GM19193 (cell line): ENCODE data around the gene PAX5.

Source experiments
- POLR2A ChIP-seq: IDR thresholded peaks from 4 replicates; pipeline ENCODE4 v1.6.1; 2011; ENCODE audit not compliant: insufficient read depth, insufficient read length; ENCODE audit errors: extremely low read depth

PAX5 gene

DNA sequence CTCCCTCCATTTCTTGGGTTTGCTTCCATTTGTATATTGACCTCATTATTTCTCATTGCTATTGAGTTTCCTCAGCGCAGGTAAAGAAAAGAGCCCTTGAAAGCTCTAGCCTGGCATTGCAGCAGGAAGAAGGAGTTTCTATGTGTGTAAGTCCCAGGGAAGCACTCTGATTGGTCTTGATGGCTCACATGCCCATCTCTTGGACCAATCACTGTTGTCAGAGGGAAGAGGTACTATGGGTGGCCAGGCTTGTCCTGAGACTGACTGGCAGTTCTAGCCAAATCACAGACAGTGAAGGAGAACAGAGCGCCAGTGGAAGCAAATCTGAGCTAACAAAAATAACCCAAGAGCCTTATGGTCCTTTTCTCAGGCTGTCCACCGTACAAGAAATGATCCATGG lies 219.0 kb downstream of the PAX5 start:
- no peak for TF ChIP-seq POLR2A

DNA sequence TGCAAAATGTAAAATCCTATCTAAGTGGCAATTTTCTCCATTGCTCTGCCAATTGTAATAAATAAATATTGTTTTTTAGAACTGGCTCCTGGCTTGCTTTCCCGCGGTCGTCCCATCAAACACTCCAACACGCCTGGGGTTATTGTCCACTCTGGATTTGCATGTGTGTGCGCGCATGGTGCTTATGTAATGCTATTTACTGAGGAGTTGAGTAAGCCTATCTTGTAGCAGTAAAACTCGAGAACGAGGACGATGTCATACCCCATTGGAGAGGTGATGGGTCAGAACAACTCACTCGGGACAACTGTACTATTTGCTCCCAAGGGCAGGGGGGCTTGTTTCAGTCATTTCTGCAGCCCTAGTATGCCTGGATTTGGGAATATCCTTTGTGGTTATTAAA lies 220.9 kb downstream of the PAX5 start:
- TF ChIP-seq POLR2A = no peak

DNA sequence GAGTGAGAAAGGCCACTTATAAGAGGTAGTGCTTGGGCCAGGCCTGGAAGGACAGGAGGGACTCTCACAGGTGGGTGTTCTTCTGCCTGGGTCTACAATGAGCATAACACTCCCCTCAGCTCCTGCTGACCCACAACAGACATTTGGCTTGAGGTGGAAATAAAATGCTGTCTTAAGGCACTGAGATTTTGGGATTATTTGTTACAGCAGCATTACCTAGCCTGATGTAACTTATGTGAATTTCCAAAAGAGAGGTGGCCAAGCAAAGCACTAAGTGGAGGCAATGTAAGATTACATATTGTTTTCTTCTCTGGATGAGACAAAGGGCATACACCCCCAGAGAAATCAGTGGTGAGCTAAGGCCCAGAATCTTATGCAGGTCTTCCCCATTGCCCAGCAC lies 221.5 kb downstream of the PAX5 start:
- no peak for TF ChIP-seq POLR2A

DNA sequence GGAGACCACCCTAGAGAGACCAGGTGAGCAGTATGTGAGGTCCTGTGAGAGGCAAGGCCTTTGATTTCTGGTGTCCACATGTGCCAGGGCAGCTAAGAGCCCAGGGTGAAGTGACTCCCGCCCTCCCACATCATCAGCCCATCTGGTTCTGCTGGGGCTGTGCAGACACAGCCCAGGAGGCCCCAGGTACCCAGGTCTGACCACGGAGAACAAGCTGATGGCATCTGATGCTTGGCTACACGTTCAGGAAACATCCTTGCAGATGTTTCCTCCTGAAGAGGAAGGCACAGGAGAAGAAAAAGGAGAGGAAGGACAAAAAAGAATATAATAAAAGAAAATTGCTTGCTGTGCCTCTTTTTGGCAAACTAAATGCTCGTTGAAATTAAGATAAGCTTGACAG lies 225.8 kb downstream of the PAX5 start:
- TF ChIP-seq POLR2A = no peak

DNA sequence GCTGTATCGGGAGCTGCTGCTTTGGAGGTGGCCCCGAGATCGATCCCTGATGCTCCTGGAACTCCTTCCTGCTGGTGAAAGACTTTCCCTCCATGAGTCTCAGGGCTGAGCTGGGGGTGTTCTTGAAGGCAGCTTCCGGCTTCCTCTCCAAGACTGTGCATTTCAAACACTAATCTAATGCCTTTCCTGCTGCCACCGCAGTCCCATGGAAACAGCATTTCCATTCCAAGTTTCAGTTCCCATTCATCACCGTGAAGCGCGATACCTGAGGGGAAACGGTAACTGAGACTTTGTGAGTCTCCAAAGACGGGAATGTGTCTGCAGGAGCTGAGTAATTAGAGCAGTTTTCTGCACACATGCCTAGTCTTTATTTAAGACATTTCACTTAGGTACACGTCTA lies 230.1 kb downstream of the PAX5 start:
- no peak for TF ChIP-seq POLR2A

DNA sequence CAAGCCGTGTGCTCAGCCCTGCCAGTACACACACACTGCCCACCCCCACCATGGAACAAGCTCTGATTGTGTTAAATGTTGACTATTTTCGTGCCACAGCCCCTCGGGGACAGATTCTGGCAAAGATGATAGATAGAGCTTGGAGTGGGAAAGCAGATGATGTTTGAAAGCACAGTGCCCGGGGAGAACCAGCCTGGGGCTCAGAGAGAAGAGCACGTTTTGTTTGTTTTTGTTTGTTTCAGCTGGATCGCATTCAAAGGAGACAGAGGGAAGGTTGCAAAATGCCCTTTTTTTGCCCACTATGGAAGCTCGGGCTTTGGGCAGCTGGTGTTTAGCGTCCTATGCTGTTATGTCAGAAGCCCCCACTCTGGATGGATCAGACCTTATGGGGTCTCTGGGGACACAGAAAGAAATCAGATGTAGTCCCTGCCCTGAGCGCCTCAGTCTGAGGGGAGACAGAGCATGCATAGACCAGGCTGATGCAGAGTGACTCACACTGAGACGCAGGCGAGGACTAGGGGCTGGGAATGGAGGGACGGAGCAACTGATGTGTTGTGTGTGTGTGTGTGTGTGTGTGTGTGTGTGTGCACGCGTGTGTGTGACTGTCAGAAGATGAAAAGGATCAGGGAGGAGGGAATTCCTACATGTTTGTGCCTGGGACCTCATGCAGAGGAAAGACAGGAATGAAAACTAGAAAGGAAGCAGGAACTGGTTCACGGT lies 231.7 kb downstream of the PAX5 start:
- TF ChIP-seq POLR2A = no peak

DNA sequence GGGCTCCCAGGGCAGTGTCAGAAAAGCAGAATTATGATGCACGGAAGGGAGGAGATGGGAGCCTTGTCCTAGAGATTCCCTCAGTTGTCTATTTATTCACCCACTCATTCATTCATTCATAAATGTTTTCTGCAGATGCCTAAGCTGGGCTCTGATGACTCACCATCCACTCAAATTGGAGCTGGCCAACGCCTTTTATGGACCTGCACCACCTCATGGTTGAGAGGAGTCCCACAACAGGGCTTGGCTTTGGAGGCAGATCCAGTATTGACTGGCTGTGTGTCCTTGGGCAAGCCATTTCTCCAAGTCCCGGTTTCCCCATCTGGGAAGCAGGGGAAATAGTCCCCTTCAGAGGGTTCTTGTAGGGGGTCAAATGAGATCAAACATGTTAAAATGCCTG lies 233.6 kb downstream of the PAX5 start:
- TF ChIP-seq POLR2A = no peak

DNA sequence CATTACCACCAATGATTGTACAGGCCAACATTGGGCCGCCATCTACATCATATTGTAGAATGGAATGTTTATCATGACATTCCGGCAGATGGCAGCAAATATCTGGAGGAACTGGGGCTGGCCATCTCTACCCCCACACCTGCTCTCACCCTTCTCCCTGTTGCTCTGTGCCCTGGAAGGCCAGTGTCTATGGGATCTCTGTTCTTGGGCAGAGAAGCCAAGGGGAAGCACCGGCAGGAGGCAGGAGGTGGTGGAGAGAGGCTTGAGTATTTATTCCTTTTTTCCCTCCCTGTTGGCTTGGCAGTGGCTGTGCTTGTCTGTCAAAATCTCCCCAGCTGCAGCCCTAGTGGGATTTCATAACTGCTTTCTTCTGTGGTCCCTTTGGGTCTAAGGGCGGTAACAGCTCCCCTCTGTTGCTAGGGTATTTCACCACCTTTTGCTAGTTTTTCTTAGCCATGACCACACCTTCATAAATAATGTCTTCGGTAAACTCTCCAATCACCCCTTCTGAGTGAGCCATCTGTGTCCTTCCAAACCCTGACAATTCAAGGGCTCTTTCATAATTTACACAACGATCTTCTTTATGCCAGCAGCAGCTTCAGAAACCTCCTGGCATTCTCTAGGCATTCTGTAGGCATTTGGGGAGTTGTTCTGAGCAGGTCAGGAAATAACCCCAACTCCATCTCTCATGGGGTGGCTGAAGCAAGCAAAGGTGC lies 235.6 kb downstream of the PAX5 start:
- TF ChIP-seq POLR2A = no peak

DNA sequence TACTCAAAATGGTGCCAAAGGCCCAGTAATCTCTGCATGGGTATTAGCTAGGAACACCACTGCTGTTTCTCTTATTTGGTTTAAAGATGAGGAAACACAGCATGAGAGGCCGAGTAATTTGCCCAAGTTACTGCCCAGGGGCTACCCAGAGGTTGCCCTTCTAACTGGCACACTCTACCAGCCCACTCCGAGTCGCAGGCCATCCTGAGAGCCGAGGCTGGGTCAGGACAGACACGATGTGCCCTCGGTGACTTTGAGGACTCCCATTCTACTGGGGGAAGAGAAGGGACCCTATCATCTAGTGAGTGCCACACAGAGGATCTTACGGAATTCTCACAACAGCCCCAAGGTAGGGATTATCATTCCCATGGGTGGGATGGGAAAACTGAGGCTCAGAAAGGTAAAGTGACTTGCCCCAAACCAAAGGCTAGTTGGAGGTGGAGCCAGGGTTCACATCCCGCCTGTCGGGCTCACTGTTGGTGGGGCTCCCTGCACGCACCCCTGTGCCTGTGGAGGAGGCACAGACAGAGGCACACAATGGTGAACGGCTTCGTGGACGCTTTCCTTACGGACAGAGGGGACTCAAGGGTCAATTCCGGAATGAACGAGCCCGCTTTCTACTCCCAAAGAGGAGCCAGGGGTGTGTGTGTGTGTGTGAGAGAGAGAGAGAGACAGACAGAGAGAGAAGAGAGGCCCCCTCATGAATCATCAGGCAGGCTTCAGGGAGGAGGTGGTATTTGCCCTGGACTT lies 236.4 kb downstream of the PAX5 start:
- TF ChIP-seq POLR2A = no peak

DNA sequence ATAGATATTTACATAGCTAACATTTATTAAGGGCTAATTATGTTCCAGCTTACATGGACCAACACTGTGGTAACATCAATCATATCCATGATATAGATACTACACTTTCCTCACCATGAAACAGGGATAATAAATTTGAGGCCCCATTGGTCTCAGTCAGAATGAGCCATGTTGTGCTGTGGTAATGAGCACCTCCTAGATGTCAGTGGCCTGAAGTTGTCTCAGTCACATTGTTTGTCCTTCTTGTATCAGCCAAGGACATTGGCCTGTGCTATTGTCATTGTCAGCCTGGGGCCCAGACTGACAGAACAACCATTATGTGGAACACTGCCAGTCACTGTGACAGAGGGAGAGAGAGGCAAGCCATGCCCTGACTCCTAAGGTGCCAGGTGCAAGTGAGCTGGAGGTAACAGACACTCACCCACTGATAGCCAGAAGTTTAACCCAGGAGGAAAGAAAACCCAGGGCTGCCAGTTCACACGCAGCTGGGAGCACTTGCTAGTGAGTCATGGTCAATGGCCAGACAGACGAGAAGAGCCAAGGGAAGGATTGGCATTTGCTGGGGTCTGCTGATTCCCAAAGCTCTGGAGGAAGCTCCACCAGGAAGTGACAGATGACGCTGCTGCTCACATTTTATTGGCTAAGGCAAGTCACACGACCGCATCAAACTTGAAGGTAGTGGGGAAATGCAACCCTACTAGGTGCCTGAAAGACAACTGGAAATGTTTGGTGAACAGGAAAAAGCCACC lies 237.2 kb downstream of the PAX5 start:
- no peak for TF ChIP-seq POLR2A

DNA sequence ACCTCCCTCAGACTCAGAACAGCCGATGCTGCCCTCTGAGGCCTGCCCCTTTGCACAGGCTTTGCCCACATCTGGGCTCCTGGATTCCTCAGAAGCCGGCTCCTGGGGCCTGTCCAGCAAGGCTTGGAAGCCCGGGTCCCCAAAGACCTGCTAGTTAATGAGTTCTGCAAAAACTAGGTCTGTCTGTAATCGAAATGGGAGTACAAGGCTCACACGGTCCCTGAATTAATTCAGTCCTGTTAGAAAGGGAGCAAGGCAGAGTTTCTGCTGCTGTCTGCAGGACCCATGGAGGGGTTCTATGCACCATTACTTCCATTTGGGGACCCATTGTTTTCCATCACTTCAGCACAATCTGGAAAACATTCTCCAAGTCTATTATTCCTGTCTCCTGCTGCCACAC lies 239.6 kb downstream of the PAX5 start:
- TF ChIP-seq POLR2A = no peak

DNA sequence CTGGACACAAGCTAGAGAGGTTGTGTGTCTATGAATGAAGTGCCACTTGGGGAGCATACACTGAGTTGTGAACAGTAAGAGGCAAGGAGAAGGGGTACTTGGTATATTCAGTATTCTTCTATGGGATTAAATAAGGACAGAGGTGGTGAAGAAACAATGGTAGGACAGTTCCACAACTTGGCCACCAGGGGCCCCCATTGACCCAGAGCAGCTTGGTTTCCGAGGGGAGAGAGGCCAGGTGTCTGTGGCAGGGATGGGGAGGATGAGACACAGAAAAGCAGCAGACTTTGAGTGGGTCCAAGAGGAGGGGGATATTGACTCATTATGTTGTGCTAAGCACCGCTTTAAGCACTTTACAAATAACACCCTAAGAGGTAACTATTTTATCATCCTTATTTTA lies 240.8 kb downstream of the PAX5 start:
- no peak for TF ChIP-seq POLR2A

DNA sequence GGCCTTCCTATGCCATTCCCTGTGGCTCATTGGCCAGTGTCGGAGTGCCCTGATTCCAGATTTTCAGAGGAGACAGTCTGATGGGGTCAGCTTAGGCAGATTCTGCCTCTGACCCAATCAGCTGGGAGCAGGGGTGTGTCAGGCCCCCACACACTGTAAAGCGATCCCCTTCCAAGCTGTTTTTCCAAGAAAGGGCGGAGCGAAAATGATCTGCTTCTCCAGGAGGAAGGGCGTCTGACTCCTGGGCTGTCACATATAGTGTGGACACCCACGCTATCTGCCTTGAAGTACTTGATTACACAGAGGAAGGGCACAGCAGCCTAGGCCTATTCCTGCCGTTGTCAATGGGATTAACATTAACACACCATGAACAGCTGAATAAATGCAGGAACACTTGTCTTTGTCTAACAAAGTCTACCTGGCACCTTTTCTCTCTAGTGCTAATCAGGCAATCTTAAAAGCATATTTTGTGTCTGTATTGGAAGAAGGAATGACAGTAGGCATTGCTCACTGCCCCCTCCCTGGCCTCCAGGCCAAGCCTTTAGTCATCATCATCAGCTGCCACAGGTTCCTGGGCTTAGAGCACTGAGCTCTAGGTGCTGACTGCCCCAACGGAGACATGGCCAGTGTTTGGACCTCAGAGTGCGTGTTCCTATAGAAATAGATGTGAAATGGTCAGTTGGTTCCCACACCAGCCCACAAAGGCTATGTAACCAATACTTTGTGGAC lies 242.7 kb downstream of the PAX5 start:
- no peak for TF ChIP-seq POLR2A

DNA sequence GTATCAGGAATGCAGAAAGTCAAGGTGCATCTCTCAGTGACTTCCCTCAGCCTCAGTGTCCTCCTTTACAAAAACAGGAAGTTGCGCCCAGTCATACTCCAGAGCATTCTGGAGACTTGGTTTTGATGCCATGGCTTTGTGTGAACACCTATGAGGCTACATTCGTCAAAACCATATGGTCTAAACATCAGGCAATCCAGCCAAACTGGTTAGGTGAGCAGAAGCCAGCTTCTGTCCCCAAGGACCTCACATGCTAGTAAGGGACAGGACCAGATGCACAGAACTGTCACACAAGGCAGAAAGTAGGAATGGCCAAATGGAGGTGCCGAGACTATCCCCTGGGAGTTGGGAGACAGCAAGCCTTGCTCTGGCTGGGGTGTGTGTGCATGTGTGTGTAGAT lies 244.2 kb downstream of the PAX5 start:
- TF ChIP-seq POLR2A = no peak
